ENCODE results near the gene FBXL2.

Gene FBXL2

DNA sequence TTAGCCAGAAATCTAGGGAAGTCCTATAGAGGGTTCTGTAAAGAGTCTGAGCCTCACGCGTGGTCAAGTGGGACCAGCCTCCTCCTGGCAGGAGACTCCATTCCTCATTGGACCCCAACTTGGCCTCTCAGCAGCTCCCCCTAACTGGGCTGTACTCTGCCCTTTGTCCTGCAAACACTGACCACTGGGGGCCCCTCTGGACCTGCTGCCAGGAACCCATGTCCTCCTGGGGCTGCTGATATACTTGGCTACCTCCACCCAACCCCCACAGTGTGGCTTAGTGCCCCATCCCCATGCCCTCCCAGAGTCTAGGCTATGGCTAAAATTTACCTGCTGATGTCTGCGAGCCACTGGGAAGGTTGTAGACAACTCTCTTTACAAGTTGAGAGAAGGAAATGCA, 100.2 kb downstream of the FBXL2 start:
- DNase-seq (ENCODE audit: low spot score): no peak
- TF ChIP-seq, protein P1, sequence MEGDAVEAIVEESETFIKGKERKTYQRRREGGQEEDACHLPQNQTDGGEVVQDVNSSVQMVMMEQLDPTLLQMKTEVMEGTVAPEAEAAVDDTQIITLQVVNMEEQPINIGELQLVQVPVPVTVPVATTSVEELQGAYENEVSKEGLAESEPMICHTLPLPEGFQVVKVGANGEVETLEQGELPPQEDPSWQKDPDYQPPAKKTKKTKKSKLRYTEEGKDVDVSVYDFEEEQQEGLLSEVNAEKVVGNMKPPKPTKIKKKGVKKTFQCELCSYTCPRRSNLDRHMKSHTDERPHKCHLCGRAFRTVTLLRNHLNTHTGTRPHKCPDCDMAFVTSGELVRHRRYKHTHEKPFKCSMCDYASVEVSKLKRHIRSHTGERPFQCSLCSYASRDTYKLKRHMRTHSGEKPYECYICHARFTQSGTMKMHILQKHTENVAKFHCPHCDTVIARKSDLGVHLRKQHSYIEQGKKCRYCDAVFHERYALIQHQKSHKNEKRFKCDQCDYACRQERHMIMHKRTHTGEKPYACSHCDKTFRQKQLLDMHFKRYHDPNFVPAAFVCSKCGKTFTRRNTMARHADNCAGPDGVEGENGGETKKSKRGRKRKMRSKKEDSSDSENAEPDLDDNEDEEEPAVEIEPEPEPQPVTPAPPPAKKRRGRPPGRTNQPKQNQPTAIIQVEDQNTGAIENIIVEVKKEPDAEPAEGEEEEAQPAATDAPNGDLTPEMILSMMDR (IDR thresholded peaks at IDR 0.05; ENCODE audit: extremely low read depth, insufficient read depth, missing control alignments): peak; percentile 22
- in situ Hi-C loops (cut with MboI; ENCODE audit: low pct_unique_long_range_greater_than_20kb, low sequenced_read_pairs, unreplicated experiment): no loop called here

DNA sequence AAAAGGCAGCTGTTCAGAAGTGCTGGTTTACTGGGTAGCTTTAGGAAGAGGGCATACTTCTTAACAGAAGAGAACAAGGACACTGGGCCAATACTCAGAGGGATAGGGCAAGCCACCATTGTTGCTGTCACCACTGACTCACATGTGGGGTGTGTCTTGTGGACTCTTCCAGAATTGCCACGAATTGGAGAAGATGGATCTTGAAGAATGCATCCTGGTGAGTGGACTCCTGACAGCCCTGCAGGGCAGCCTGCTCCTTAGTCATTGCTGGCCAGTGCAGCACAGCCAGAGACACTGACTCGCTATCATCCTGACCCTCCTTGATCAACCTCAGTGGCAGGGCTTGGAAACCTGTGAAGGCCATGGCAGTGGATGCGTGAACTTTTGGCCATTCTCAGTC, 100.7 kb downstream of the FBXL2 start:
- no peak for DNase-seq (ENCODE audit: low spot score)
- TF ChIP-seq, protein P1 (IDR thresholded peaks at IDR 0.05; ENCODE audit: extremely low read depth, insufficient read depth, missing control alignments): no peak
- in situ Hi-C loops (cut with MboI; ENCODE audit: low pct_unique_long_range_greater_than_20kb, low sequenced_read_pairs, unreplicated experiment): no loop called here

DNA sequence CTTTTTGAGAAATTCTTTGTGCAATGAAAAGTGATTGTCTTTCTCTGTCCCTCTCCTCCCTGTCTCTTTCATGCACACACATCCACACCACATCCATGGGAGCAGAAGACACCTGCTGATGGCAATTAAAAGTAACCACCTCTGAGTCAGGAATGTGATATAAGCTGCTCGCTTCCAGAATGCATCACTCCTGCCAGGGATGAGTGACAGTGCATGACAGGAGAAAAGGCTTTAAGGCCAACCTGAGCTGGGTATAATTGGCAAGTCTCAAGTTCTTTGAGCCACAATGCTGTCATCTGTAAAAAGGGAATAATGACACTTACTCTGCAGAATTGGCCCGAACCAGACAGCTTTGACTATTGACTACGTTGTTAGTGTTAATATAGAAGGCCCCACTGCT, 103.4 kb downstream of the FBXL2 start:
- in situ Hi-C loops (cut with MboI; ENCODE audit: low pct_unique_long_range_greater_than_20kb, low sequenced_read_pairs, unreplicated experiment): no loop called here
- no peak for DNase-seq (ENCODE audit: low spot score)
- TF ChIP-seq, protein P1 (IDR thresholded peaks at IDR 0.05; ENCODE audit: extremely low read depth, insufficient read depth, missing control alignments): no peak

DNA sequence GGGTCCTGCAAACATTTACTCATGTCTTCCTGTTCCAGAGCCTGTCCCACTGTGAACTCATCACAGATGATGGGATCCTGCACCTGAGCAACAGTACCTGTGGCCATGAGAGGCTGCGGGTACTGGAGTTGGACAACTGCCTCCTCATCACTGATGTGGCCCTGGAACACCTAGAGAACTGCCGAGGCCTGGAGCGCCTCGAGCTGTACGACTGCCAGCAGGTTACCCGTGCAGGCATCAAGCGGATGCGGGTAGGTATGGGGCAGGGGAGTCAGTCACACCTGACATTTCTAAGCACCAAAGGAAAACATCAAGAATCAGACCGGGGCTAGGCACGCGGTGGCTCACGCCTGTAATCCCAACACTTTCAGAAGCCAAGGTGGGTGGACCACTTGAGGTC, 106.7 kb downstream of the FBXL2 start:
- no peak for DNase-seq (ENCODE audit: low spot score)
- TF ChIP-seq, protein P1 (IDR thresholded peaks at IDR 0.05; ENCODE audit: extremely low read depth, insufficient read depth, missing control alignments): no peak
- in situ Hi-C loops (cut with MboI; ENCODE audit: low pct_unique_long_range_greater_than_20kb, low sequenced_read_pairs, unreplicated experiment): no loop called here

DNA sequence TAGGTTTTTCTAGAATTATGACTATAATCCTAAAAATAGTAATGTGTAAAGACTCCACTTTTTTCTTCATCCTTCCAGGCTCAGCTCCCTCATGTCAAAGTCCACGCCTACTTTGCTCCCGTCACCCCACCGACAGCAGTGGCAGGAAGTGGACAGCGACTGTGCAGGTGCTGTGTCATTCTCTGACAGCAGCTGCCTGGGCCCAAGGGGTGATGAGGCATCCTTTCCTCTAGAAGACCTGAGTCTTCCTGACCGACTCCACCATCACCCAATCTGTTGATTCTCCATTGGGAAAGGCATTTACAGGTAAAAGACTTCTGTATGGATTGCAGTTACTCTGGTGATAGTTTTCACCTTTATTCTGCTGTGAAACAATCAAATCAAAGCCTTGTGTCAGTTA, 108.2 kb downstream of the FBXL2 start:
- DNase-seq (ENCODE audit: low spot score): no peak
- in situ Hi-C loops (cut with MboI; ENCODE audit: low pct_unique_long_range_greater_than_20kb, low sequenced_read_pairs, unreplicated experiment): no loop called here
- TF ChIP-seq, protein P1 (IDR thresholded peaks at IDR 0.05; ENCODE audit: extremely low read depth, insufficient read depth, missing control alignments): no peak

DNA sequence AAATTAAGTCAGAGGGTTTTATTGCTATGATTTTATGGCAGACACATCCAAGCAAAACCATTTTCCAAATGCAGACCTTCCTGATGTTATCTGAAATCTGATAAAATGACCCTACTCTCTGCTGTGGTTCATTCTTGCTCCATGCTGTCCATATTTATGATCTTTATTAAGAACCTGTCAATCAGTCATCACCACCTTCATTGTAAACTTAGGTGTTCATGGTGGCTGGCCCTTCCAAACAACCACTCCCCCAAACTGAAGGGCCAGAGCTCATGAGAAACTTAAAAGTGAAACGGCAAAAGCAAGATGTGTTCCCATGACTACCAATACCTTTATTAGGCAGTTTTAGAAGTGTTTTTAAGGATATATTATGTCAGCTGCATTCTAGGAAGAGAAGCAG, 109.4 kb downstream of the FBXL2 start:
- DNase-seq (ENCODE audit: low spot score): no peak
- in situ Hi-C loops (cut with MboI; ENCODE audit: low pct_unique_long_range_greater_than_20kb, low sequenced_read_pairs, unreplicated experiment): no loop called here
- TF ChIP-seq, protein P1 (IDR thresholded peaks at IDR 0.05; ENCODE audit: extremely low read depth, insufficient read depth, missing control alignments): no peak

All from GM13977 (cell line).